Measurements from ENCODE around the gene ANKRD63. TPM values are rescaled to one million over a fixed set of nuclear protein-coding genes. Genes with fewer than 3 reads are reported as not detected.

ANKRD63 gene
- polyA plus RNA-seq, 1 donor (not counting 4 experiments of a cell fraction or from before 2014, with no cell fraction given), result not detected

- H3K9me3 ChIP-seq (ENCODE audit: control insufficient read depth, low read depth, low read length), result no peaks in the 10 kb centered on the region
- H3K4me1 ChIP-seq (ENCODE audit: control insufficient read depth, extremely low read depth, insufficient read depth, low read length), result peaks cover 17% of the 10 kb centered on the region
- H3K27me3 ChIP-seq (ENCODE audit: control insufficient read depth, extremely low read depth, insufficient read depth, low read length), result no peaks in the 10 kb centered on the region
- H3K4me2 ChIP-seq (ENCODE audit: control insufficient read depth, extremely low read depth, insufficient read depth, low read depth, low read length), result no peak overlapping the region
- no peaks in the 10 kb centered on the region for H3K9me1 ChIP-seq (ENCODE audit: control insufficient read depth, extremely low read depth, insufficient read depth, low read length)
- no peak overlapping the region for H2AFZ ChIP-seq (ENCODE audit: control insufficient read depth, low read length)
- no peak overlapping the region for H3K4me3 ChIP-seq (ENCODE audit: control insufficient read depth in 2 of 3, extremely low read depth in 1 of 3, insufficient read depth in 2 of 3, low read depth in 1 of 3, low read length in 3 of 3)
- DNase-seq (ENCODE audit: low read depth, low spot score) (no peak), FAIRE-seq (no peak)
- no peaks in the 10 kb centered on the region for H4K20me1 ChIP-seq (ENCODE audit: control insufficient read depth, extremely low read depth, insufficient read depth, low read length)
- peaks cover 11% of the 10 kb centered on the region for H3K79me2 ChIP-seq (ENCODE audit: control insufficient read depth, insufficient read depth, low read length)
- no peak overlapping the region for H3K9ac ChIP-seq (ENCODE audit: control insufficient read depth, extremely low read depth, insufficient read depth, low read length)
- H3K27ac ChIP-seq (ENCODE audit: control insufficient read depth, insufficient read depth, low read length), result no peak overlapping the region
- H3K36me3 ChIP-seq (ENCODE audit: control insufficient read depth in 2 of 2, extremely low read depth in 1 of 2, insufficient read depth in 2 of 2, low read length in 2 of 2), result no peaks in the 10 kb centered on the region
- TF ChIP-seq EZH2 (IDR thresholded peaks at IDR 0.05; ENCODE audit: low read length), result no peak
- TF ChIP-seq CTCF (optimal IDR thresholded peaks at IDR 0.05 in 1 of 3, IDR thresholded peaks at IDR 0.05 in 1 of 3, conservative IDR thresholded peaks at IDR 0.05 in 1 of 3; ENCODE audit: extremely low read depth in 1 of 3, insufficient read depth in 2 of 3, low read length in 3 of 3), result no peak
- dilution Hi-C loops (cut with MboI; ENCODE audit: extremely low pct_ligation_motif_present, low sequenced_read_pairs), result no loop called here
These were observed 37.5 kb upstream of the ANKRD63 start for GRCh38 chr15:40320409-40320808.

GRCh38 chr15:40317580-40317979 lies 34.7 kb upstream of the ANKRD63 start:
- Histone ChIP-seq H3K36me3 (ENCODE audit: control insufficient read depth in 2 of 2, extremely low read depth in 1 of 2, insufficient read depth in 2 of 2, low read length in 2 of 2) (no peaks in the 10 kb centered on the region), H3K9me3 (ENCODE audit: control insufficient read depth, low read depth, low read length) (no peaks in the 10 kb centered on the region), H2AFZ (ENCODE audit: control insufficient read depth, low read length) (no peak overlapping the region), H3K79me2 (ENCODE audit: control insufficient read depth, insufficient read depth, low read length) (no peaks in the 10 kb centered on the region), H3K4me3 (ENCODE audit: control insufficient read depth in 2 of 3, extremely low read depth in 1 of 3, insufficient read depth in 2 of 3, low read depth in 1 of 3, low read length in 3 of 3) (no peak overlapping the region), H3K4me1 (ENCODE audit: control insufficient read depth, extremely low read depth, insufficient read depth, low read length) (peaks cover 25% of the 10 kb centered on the region), H3K9me1 (ENCODE audit: control insufficient read depth, extremely low read depth, insufficient read depth, low read length) (no peaks in the 10 kb centered on the region), H3K27ac (ENCODE audit: control insufficient read depth, insufficient read depth, low read length) (no peak overlapping the region), H3K27me3 (ENCODE audit: control insufficient read depth, extremely low read depth, insufficient read depth, low read length) (no peaks in the 10 kb centered on the region), H4K20me1 (ENCODE audit: control insufficient read depth, extremely low read depth, insufficient read depth, low read length) (no peaks in the 10 kb centered on the region), H3K9ac (ENCODE audit: control insufficient read depth, extremely low read depth, insufficient read depth, low read length) (no peak overlapping the region), H3K4me2 (ENCODE audit: control insufficient read depth, extremely low read depth, insufficient read depth, low read depth, low read length) (no peak overlapping the region)
- FAIRE-seq (no peak), DNase-seq (ENCODE audit: low read depth, low spot score) (no peak)
- dilution Hi-C loops (cut with MboI; ENCODE audit: extremely low pct_ligation_motif_present, low sequenced_read_pairs), result no loop called here
- TF ChIP-seq EZH2 (IDR thresholded peaks at IDR 0.05; ENCODE audit: low read length) (no peak), CTCF (optimal IDR thresholded peaks at IDR 0.05 in 1 of 3, IDR thresholded peaks at IDR 0.05 in 1 of 3, conservative IDR thresholded peaks at IDR 0.05 in 1 of 3; ENCODE audit: extremely low read depth in 1 of 3, insufficient read depth in 2 of 3, low read length in 3 of 3) (no peak)

All from keratinocyte (primary cell).